GM12875 (cell line): ENCODE data around the gene ADAMTS9.

ENCODE experiments used
- H3K4me3 ChIP-seq: one replicate; pipeline ENCODE4 v1.5.1; 2011; ENCODE audit warnings: low read depth, low read length, control low read depth
- CTCF ChIP-seq: IDR thresholded peaks from 2 replicates; pipeline ENCODE4 v1.5.1; 2011; ENCODE audit warnings: low read depth, mild to moderate bottlenecking, control low read depth, inconsistent platforms, low read length, moderate library complexity, borderline replicate concordance; ENCODE audit not compliant: insufficient read depth

ADAMTS9 gene

DNA sequence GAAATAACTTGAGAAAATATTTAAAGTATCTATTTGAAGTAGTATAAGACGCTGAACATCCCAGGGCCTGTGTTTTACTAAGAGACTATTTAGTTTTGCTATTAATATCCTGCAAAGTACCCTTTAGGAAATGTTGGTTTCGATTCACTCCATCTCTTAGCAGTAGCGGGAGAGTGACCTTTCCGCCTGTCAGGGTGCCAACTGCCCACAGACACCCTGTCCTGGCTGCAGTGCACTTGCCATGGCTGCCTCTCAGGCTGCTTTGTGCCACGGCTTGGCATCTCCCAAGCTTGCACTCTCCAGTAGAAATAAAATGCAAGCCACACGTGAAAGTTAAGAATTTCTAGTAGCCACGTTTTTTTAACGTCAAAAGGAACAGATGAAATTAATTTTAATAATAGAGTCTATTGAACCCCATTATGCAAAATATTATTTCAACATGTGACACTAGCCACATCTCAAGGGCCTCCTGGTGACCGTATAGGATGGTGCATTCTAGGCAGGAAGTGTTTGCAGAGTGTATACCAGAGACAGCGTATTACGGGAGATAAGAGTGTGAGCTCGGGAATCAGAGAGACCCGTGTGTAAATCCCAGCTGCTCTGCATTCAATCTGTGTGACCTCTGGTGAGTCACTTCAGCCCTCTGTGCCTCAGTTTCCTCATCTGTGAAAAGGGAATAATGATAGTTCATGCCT lies 19.8 kb downstream of the ADAMTS9 start:
- no peak for TF ChIP-seq CTCF
- H3K4me3 ChIP-seq: no peak overlapping the region

GRCh38 chr3:64667138-64667537 lies 20.7 kb downstream of the ADAMTS9 start:
- TF ChIP-seq CTCF: no peak
- H3K4me3 ChIP-seq: no peak overlapping the region

DNA sequence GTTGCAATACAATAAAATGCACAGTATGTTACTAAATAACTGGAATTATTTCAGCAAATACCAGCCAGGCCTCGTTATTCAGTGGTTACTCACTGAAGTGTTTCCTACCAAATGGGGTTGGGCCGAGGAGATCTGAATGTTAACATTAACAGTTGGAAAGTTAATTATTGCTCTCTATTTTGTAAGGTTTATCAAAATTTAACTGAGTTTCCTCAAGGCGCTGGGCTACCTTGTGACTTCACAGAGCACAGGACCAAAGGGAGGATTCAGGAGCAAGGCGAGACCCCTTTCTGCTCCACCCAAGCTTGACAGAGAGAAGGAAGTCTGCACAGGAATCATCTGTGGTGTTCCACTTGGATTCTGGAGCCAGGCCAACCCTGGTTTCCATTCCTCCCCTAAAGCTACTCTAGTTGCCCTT lies 21.6 kb downstream of the ADAMTS9 start:
- TF ChIP-seq CTCF: no peak
- H3K4me3 ChIP-seq: no peak overlapping the region

DNA sequence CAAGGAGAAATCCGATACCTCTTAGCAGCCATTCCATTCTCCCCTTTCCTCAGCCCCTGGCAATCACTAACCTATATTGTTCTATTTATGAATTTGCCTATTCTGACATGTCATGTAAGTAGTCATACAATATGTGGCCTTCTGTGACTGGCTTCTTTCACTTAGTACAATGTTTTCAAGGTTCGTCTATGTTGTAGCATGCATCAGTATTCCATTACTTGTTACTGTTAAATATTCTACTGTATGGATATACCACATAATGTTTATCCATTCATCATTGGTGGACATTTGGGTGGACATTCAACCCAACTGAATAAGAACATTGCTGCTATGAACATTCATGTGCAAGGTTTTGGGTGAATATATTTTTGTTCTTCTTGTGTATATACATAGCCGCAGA lies 23.4 kb downstream of the ADAMTS9 start:
- H3K4me3 ChIP-seq: no peak overlapping the region
- no peak for TF ChIP-seq CTCF

- H3K4me3 ChIP-seq: no peak overlapping the region
- TF ChIP-seq CTCF: no peak
Measured at GRCh38 chr3:64659617-64659978, 28.2 kb downstream of the ADAMTS9 start.

DNA sequence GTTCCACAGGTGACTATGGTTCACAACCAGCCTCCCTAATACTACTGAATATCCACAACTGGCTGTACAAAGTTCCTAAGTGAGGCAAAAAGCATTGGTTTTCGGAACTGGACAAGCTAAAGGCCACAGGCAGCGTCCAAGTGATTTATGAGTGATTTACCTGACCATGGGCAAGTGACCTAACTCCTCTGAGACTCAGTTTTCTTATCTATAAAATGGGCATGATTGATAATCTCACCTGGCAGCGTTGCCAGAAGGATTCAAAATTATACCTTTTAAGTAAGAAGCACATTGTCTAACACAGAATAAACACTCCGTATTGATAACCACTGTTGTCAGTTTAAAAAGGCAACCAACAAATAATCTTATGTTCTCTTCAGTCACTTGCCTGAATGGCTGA lies 29.8 kb downstream of the ADAMTS9 start:
- no peak for TF ChIP-seq CTCF
- H3K4me3 ChIP-seq: no peak overlapping the region

DNA sequence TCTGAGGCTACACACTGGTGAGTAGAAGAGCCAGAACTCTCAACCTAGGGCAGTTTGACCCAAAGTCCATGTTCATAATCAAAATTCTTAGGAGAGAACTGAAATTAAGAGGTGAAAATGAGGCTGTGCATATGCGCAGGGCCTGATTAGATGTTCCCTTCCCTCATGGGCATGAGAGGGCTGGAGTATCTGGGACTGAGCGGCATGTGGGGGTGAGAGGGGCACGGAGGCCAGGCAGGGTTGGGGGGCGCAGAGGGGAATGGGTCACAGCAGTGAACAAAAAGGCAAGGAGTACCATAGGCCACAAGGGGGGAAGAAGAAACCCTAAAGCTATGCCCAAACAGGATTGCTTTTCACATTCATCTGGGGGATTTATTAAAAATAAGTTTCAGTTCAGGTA lies 31.3 kb downstream of the ADAMTS9 start:
- H3K4me3 ChIP-seq: no peak overlapping the region
- no peak for TF ChIP-seq CTCF
